Measurements from ENCODE around the gene ASPDH. TPM values are rescaled to one million over a fixed set of nuclear protein-coding genes. Genes with fewer than 3 reads are reported as not detected.

The ASPDH gene
- total and polyA plus RNA-seq, 2 donors from 2014 or later, result 115 TPM; not detected in 1

- DNase-seq (peak in 1 of 5 donors; percentile 94), FAIRE-seq (no peak)
- peak overlapping the region in 1 of 2 donors; percentile 27 for H3K27ac ChIP-seq (ENCODE audit: low read depth in 2 of 2, low read length in 2 of 2)
- H3K4me3 ChIP-seq (ENCODE audit: low read length in 3 of 3), result peak overlapping the region; percentile 33 to 88 (median 75)
- H3K9me3 ChIP-seq (ENCODE audit: control insufficient read depth in 2 of 3, insufficient read depth in 1 of 3, low read length in 3 of 3), result no peaks in the 10 kb centered on the region
- H3K27me3 ChIP-seq (ENCODE audit: control insufficient read depth, insufficient read depth, low read length), result no peaks in the 10 kb centered on the region
- TF ChIP-seq CTCF (IDR thresholded peaks at IDR 0.05; ENCODE audit: borderline replicate concordance, extremely low read depth, insufficient read depth), result no peak
- peak overlapping the region; percentile 1 to 78 (median 73) for H3K9ac ChIP-seq (ENCODE audit: low read length in 3 of 3)
- H3K4me1 ChIP-seq (ENCODE audit: control insufficient read depth in 2 of 3, insufficient read depth in 2 of 3, low read depth in 1 of 3, low read length in 3 of 3), result peaks cover 0 to 9% (median 6%) of the 10 kb centered on the region in 3 donors
- H3K36me3 ChIP-seq (ENCODE audit: control insufficient read depth in 2 of 3, insufficient read depth in 3 of 3, low read length in 3 of 3), result no peaks in the 10 kb centered on the region
- intact Hi-C loops (cut with DNase I), result no loop called here
Measured at GRCh38 chr19:50510700-50511068, 3.0 kb downstream of the ASPDH start.

GRCh38 chr19:50510121-50510670 is 3.5 kb downstream of the ASPDH start:
- Histone ChIP-seq H3K4me3 (ENCODE audit: low read length in 3 of 3) (peak overlapping the region; percentile 33 to 88 (median 75)), H3K9ac (ENCODE audit: low read length in 3 of 3) (peak overlapping the region; percentile 1 to 78 (median 73)), H3K27me3 (ENCODE audit: control insufficient read depth, insufficient read depth, low read length) (no peaks in the 10 kb centered on the region), H3K27ac (ENCODE audit: low read depth in 2 of 2, low read length in 2 of 2) (peak overlapping the region in 1 of 2 donors; percentile 27), H3K36me3 (ENCODE audit: control insufficient read depth in 2 of 3, insufficient read depth in 3 of 3, low read length in 3 of 3) (no peaks in the 10 kb centered on the region), H3K9me3 (ENCODE audit: control insufficient read depth in 2 of 3, insufficient read depth in 1 of 3, low read length in 3 of 3) (no peaks in the 10 kb centered on the region), H3K4me1 (ENCODE audit: control insufficient read depth in 2 of 3, insufficient read depth in 2 of 3, low read depth in 1 of 3, low read length in 3 of 3) (peaks cover 0 to 9% (median 6%) of the 10 kb centered on the region in 3 donors)
- intact Hi-C loops (cut with DNase I), result no loop called here
- DNase-seq (peak in 3 of 5 donors; percentile 21 to 85 (median 81)), FAIRE-seq (no peak)
- TF ChIP-seq CTCF (IDR thresholded peaks at IDR 0.05; ENCODE audit: borderline replicate concordance, extremely low read depth, insufficient read depth), result no peak

GRCh38 chr19:50509366-50509765 is 4.3 kb downstream of the ASPDH start:
- FAIRE-seq (no peak), DNase-seq (peak in 2 of 5 donors; percentile 55 to 59)
- TF ChIP-seq CTCF (IDR thresholded peaks at IDR 0.05; ENCODE audit: borderline replicate concordance, extremely low read depth, insufficient read depth), result no peak
- Histone ChIP-seq H3K27ac (ENCODE audit: low read depth in 2 of 2, low read length in 2 of 2) (no peak overlapping the region), H3K4me1 (ENCODE audit: control insufficient read depth in 2 of 3, insufficient read depth in 2 of 3, low read depth in 1 of 3, low read length in 3 of 3) (peaks cover 0 to 9% (median 6%) of the 10 kb centered on the region in 3 donors), H3K4me3 (ENCODE audit: low read length in 3 of 3) (no peak overlapping the region), H3K27me3 (ENCODE audit: control insufficient read depth, insufficient read depth, low read length) (no peaks in the 10 kb centered on the region), H3K9ac (ENCODE audit: low read length in 3 of 3) (no peak overlapping the region), H3K36me3 (ENCODE audit: control insufficient read depth in 2 of 3, insufficient read depth in 3 of 3, low read length in 3 of 3) (no peaks in the 10 kb centered on the region), H3K9me3 (ENCODE audit: control insufficient read depth in 2 of 3, insufficient read depth in 1 of 3, low read length in 3 of 3) (no peaks in the 10 kb centered on the region)
- intact Hi-C loops (cut with DNase I), result no loop called here

- intact Hi-C loops (cut with DNase I), result no loop called here
- peaks cover 0 to 7% (median 6%) of the 10 kb centered on the region in 3 donors for H3K4me1 ChIP-seq (ENCODE audit: control insufficient read depth in 2 of 3, insufficient read depth in 2 of 3, low read depth in 1 of 3, low read length in 3 of 3)
- DNase-seq (peak in 1 of 5 donors; percentile 23), FAIRE-seq (no peak)
- H3K9ac ChIP-seq (ENCODE audit: low read length in 3 of 3), result no peak overlapping the region
- H3K4me3 ChIP-seq (ENCODE audit: low read length in 3 of 3), result no peak overlapping the region
- TF ChIP-seq CTCF (IDR thresholded peaks at IDR 0.05; ENCODE audit: borderline replicate concordance, extremely low read depth, insufficient read depth), result no peak
- H3K36me3 ChIP-seq (ENCODE audit: control insufficient read depth in 2 of 3, insufficient read depth in 3 of 3, low read length in 3 of 3), result no peaks in the 10 kb centered on the region
- H3K9me3 ChIP-seq (ENCODE audit: control insufficient read depth in 2 of 3, insufficient read depth in 1 of 3, low read length in 3 of 3), result no peaks in the 10 kb centered on the region
- H3K27ac ChIP-seq (ENCODE audit: low read depth in 2 of 2, low read length in 2 of 2), result no peak overlapping the region
- no peaks in the 10 kb centered on the region for H3K27me3 ChIP-seq (ENCODE audit: control insufficient read depth, insufficient read depth, low read length)
Measured at GRCh38 chr19:50508843-50509190, 4.9 kb downstream of the ASPDH start.

Measured in kidney (tissue), 14 donors.